HAP-1 (cell line): ENCODE data around the gene DPAGT1.
"Not testable (repeated sequence)": the region's sequence is repeated elsewhere in the genome, so short reads cannot be mapped to it uniquely, and the experiment has no call there.

Source experiments
- DNase-seq, 2 experiments: peaks; one replicate each; pipeline ENCODE4 v3.0.0-alpha.2; 2016 to 2020; ENCODE audit warnings: low spot score in 2 of 2
- H3K27me3 ChIP-seq: fragments of 250-450 bp; sonication (Bioruptor Pico); 2 replicates; pipeline ENCODE4 v1.5.1; 2020; ENCODE audit warnings: low read depth, mild to moderate bottlenecking, moderate library complexity
- H3K36me3 ChIP-seq: fragments of 250-450 bp; sonication (Bioruptor Pico); replicated peaks from 2 replicates; pipeline ENCODE4 v1.5.1; 2020; ENCODE audit warnings: mild to moderate bottlenecking
- H3K4me1 ChIP-seq: fragments of 250-450 bp; sonication (Bioruptor Pico); 2 replicates; pipeline ENCODE4 v1.5.1; 2020; ENCODE audit warnings: mild to moderate bottlenecking
- H3K4me3 ChIP-seq: fragments of 250-450 bp; sonication (Bioruptor Pico); 2 replicates; pipeline ENCODE4 v1.5.1; 2020; ENCODE audit warnings: mild to moderate bottlenecking, moderate library complexity
- H3K9me3 ChIP-seq: fragments of 250-450 bp; sonication (Bioruptor Pico); 2 replicates; pipeline ENCODE4 v1.5.1; 2020; ENCODE audit warnings: mild to moderate bottlenecking, moderate library complexity
- in situ Hi-C: fragments of 300-500 bp; cut with MboI; formaldehyde crosslinking; loops from 3 replicates; pipeline ENCODE4 v1.14.3; 2020; ENCODE audit warnings: low sequenced_read_pairs, inconsistent platforms, mixed read lengths

The DPAGT1 gene

DNA sequence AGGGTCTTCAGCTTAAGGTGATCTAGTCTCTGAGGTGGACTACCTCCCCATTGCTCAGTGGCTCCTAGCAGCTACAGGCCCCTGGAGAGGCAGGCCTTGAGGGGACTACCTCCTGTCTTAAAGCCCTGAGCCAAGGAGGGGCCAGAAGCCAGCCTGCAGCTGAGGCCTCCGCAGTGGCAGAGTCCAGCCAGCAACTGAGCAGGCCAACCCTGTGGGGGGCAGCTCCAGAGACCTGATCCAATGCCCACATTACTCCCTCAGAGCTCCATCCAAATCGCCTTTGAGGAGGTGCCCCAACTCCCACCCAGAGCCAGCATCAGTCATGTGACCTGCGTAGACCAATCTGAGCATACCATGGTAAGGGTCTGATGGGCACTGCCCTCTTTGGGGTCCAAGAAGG lies 8.2 kb upstream of the DPAGT1 start:
- Histone ChIP-seq H3K4me1 (peaks cover 16% of the 10 kb centered on the region), H3K36me3 (peaks cover 20% of the 10 kb centered on the region), H3K27me3 (no peaks in the 10 kb centered on the region), H3K9me3 (no peaks in the 10 kb centered on the region), H3K4me3 (no peak overlapping the region)
- DNase-seq, result no peak
- in situ Hi-C loops, result loop anchor here (5.0 kb wide), 1 partner anchor 52 kb away; no protein-coding TSS in a partner anchor

DNA sequence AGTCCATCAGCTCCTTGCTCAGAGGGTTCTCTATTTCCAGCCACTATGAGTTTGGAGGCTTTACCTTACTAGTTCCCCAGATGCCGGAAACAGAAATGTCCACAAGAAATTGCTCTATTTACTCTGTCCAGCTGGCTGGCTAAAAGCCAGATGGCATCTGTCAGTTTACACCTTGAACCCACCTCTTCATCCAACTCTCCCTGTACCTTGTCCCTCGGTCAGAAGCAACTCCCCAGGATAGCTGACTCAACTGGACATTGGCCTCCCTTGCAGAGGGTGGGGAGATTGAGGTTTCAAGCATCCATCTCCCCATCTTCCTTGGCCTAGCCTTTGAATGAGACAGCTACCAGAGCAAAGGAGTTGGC lies 7.2 kb upstream of the DPAGT1 start:
- no peaks in the 10 kb centered on the region for H3K9me3 ChIP-seq
- in situ Hi-C loops, result no loop called here
- H3K4me1 ChIP-seq, result peaks cover 16% of the 10 kb centered on the region
- peaks cover 14% of the 10 kb centered on the region for H3K36me3 ChIP-seq
- DNase-seq, result no peak
- H3K4me3 ChIP-seq, result no peak overlapping the region; the same call in 1 of the 2 replicates
- H3K27me3 ChIP-seq, result no peaks in the 10 kb centered on the region

DNA sequence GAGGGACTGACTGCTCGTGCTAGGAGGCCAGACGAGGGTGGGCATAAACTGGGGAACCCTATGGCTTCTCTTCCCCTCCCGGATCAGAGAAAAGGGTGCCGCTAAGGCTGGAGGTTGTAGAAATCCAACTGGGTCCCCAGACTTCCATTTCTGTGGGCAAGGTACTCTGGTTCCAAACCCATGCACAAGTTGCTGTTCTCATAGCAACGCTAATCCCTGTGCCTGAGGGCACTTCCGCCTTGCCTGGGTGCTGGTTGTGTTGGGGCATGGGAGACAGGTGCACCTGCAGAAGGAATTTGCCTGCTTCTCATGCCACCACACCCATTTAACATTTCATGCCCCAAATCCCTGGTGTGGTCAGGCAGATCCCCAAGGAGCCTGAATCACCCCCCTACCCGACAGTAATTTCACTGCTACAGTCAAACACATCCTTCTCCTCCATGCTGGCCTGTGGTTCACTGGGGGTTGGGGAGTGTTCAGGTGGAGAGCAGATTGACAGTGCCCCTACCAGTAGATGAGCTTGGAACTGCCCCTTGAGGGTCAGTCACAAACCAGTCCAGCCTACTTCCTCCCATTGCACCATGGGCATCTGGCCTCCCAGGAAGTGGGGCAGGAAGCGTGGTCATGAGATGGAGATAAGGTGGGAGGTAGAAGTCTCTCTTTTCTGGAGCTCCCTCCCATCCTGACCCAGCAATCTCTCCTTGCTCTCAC lies 6.6 kb upstream of the DPAGT1 start:
- no peaks in the 10 kb centered on the region for H3K27me3 ChIP-seq
- peaks cover 16% of the 10 kb centered on the region for H3K4me1 ChIP-seq
- DNase-seq, result peak; percentile 65 to 84
- in situ Hi-C loops, result no loop called here
- peak overlapping the region; percentile 73 for H3K4me3 ChIP-seq
- H3K36me3 ChIP-seq, result peaks cover 14% of the 10 kb centered on the region
- H3K9me3 ChIP-seq, result no peaks in the 10 kb centered on the region

DNA sequence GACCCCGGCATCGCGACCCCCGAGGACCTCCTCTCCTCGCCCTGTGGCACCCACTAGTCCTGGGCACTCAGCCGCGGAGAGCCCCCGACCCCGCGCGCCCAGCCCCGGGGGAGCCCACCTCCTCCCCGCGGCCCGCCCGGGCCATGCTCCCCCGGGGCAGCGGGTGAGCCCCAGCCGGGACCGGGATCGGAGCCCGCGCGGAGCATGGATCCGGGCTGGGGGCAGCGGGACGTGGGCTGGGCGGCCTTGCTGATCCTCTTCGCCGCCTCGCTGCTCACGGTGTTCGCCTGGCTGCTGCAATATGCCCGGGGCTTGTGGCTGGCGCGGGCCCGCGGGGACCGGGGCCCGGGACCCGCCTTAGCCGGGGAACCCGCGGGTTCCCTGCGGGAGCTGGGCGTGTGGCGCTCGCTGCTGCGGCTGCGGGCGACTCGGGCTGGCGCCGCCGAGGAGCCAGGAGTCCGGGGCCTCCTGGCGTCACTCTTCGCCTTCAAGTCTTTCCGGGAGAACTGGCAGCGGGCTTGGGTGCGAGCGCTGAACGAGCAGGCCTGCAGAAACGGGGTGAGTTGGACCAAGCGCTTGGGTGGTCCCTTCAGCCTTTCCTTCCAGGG lies 6.0 kb upstream of the DPAGT1 start:
- H3K4me3 ChIP-seq, result peak overlapping the region; percentile 73
- in situ Hi-C loops, result no loop called here
- no peak for DNase-seq
- H3K27me3 ChIP-seq, result no peaks in the 10 kb centered on the region
- no peaks in the 10 kb centered on the region for H3K9me3 ChIP-seq
- peaks cover 12% of the 10 kb centered on the region for H3K36me3 ChIP-seq
- peaks cover 21% of the 10 kb centered on the region for H3K4me1 ChIP-seq

DNA sequence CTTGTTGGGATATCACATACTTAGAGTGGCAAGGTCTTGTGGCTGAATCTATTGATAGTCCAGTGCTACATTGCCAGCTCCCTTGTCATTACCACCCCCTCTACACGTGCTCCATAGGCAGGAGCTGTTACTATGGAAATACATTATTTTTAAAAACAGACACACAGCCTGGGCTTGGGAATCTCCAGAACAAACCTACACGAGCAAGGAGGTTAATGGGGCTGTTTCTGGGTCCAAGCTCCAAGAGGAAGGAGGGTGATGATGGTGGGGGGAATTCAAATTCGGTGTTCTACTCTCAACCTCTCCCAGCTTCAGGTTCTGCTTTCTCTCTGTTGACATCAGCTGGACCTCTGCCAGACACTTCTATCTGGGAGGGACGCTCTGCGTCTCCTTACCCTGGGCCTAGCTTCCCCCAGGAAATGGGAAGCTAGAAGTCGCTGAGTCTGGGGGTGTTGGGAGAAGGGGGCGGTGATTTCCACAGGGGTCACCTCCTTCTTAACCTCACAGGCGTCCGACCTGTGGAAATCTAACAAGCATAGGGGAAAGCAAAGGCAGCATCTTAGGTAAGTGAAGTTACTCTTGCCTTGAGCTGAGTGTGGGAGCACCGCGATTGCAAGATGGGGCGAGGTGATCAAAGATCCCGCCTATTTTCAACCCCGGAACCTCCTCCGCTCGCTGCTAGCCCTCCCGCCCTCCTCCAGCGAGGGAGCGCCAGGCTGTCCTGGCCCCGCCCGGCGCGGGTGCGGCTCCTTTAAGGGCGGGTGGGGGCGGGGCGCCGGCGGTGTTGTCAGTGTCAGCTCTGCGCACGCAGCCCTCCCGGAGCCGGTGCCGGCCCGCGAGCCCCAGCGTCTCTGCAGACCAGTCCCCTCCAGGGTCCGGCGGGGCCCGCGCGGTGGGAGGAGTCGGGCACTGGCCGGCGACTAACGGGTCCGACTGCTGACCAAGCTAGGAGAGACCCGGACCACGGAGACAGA lies 5.2 kb upstream of the DPAGT1 start, which contains the start of gene C2CD2L:
Gene C2CD2L, plus strand, starts transcription at position 781 of the 974 bp plus-strand sequence. CDS start 398 bp downstream, outside the sequence.
- H3K4me3 ChIP-seq, result peak within 1 kb of the TSS; percentile 73
- DNase-seq, result peak; percentile 91 to 92
- H3K27me3 ChIP-seq, result no peaks in the 10 kb centered on the region
- peaks cover 21% of the 10 kb centered on the region for H3K4me1 ChIP-seq
- in situ Hi-C loops, result no loop called here
- H3K9me3 ChIP-seq, result no peaks in the 10 kb centered on the region
- peaks cover 8% of the 10 kb centered on the region for H3K36me3 ChIP-seq

DNA sequence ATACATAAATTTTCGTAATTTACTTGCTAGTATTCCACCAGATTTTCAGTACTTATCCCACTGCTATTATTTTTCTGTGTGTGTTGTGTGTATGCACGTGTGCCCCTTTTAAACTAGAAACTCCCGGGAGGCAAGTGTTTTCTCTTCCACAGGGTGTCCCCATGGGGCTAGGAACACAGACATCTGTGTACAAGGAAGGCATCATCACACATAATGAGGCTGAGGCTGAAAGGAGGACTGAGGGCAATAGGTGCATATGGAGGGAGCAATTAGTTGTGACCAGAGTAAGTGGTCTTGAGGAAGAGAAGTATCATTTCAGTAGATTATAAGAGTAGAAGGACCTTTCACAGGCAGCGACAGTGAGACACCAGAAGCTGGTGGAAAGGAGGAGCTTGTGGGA lies 2.1 kb upstream of the DPAGT1 start:
- no peak for DNase-seq
- H3K36me3 ChIP-seq, result peaks cover 3% of the 10 kb centered on the region
- H3K27me3 ChIP-seq, result no peaks in the 10 kb centered on the region
- no peaks in the 10 kb centered on the region for H3K9me3 ChIP-seq
- in situ Hi-C loops, result loop anchor here (5.0 kb wide), 1 partner anchor 94 kb away; no protein-coding TSS in a partner anchor
- H3K4me1 ChIP-seq, result peaks cover 29% of the 10 kb centered on the region
- no peak overlapping the region for H3K4me3 ChIP-seq

DNA sequence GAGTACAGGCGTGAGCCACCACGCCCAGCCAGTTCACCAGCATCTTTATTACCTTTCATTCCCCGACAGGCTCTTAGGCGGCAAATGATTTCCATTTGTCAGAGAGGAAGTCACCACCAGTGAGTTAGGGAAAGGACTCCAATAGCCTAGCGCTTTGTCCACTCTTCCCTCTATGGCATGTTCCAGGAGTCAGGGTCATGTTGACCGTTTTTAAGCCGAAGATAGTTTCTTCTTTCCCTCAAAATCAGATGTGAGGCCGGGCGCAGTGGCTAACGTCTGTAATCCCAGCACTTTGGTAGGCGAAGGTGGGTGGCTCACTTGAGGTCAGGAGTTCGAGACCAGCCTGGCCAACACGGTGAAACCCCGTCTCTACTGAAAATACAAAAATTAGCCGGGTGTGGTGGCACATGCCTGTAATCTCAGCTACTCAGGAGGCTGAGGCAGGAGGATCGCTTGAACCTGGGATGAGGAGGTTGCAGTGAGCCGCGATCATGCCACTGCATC lies 1.6 kb upstream of the DPAGT1 start:
- not testable (repeated sequence) for H3K9me3 ChIP-seq, DNase-seq, H3K36me3 ChIP-seq, H3K27me3 ChIP-seq
- in situ Hi-C loops, result loop anchor here (5.0 kb wide), 1 partner anchor 94 kb away; no protein-coding TSS in a partner anchor
- peaks cover 24% of the 10 kb centered on the region for H3K4me1 ChIP-seq
- peak overlapping the region; percentile 71 for H3K4me3 ChIP-seq

DNA sequence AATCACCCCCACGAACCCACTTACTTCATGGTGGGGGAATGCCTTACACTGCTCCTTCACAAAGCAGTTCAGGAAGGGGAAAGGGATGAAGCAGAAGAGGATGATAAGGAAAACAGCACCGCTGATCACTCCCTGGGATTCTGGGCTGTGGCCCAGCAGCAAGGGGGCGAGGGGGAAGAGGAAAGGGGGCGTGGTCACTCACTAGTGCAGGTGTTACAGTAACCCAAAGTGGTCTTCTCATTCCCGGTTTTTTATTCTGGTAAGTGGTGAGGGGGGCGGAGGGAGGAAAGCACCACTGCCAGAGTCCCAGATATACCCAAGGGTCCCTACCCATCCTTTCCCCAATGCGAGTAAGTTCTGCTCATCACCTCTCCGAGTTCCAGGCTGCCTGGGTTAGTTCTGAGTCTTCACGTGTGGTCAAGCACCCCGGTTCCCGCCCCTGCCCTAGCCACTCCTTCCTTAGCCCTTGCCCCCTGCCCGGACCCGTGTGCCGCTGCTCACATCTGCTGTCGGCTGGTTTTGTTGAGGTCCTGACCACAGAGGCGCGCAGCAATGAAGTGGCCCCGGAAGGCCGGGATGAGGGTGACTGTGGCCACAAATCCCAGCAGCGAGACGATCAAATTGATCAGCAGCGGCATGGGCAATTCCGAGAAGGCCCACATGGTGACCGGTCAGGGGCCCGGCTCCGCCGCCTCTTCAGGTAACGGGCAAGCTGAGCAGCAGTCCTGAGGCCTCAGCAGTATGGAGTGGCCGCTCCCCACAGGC lies 477 bp downstream of the DPAGT1 start:
- peak in 1 of 2 experiments; percentile 60 for DNase-seq
- Histone ChIP-seq H3K4me1 (peaks cover 15% of the 10 kb centered on the region), H3K27me3 (no peaks in the 10 kb centered on the region), H3K9me3 (no peaks in the 10 kb centered on the region), H3K36me3 (peaks cover 29% of the 10 kb centered on the region), H3K4me3 (peak overlapping the region; percentile 71)
- in situ Hi-C loops, result loop anchor here (5.0 kb wide), 1 partner anchor 96 kb away; no protein-coding TSS in a partner anchor

DNA sequence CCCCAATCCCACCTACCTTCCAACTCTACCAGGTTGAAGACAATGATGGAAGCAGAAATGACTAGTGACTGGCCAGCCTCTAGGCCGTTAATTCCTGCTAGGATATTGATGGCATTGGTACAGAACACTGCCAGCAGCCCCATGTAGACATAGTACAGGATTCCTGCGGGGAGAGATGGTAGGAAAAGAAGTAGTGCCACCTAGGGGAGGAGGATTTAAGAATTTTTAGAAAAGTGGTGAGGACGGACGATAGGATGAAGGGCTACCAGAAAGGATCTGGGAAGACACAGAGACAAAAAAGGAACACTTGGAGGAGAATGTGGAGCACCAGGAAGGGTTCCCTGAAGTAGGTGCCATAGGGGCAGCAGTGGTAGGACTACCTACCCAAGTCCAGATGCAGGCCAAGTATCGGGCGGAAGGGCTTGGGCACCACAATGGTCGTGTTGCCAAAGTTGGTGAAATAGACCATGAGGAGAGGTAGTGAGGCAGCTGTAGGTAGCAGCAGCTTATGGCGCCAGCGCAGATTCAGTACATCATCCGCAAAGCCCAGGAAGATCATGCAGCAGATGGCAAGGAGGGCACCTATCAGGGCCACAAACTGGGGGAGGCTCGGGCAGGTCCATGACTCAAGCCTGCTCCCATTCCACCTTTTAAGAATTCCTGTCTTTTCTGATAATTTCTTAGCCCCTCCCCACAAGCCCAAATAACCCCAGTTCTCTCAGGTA lies 1.2 kb downstream of the DPAGT1 start:
- peak; percentile 54 to 60 for DNase-seq
- peak overlapping the region; percentile 71 for H3K4me3 ChIP-seq
- peaks cover 20% of the 10 kb centered on the region for H3K4me1 ChIP-seq
- H3K27me3 ChIP-seq, result no peaks in the 10 kb centered on the region
- in situ Hi-C loops, result loop anchor here (5.0 kb wide), 1 partner anchor 97 kb away; no protein-coding TSS in a partner anchor
- H3K36me3 ChIP-seq, result peaks cover 30% of the 10 kb centered on the region
- no peaks in the 10 kb centered on the region for H3K9me3 ChIP-seq

DNA sequence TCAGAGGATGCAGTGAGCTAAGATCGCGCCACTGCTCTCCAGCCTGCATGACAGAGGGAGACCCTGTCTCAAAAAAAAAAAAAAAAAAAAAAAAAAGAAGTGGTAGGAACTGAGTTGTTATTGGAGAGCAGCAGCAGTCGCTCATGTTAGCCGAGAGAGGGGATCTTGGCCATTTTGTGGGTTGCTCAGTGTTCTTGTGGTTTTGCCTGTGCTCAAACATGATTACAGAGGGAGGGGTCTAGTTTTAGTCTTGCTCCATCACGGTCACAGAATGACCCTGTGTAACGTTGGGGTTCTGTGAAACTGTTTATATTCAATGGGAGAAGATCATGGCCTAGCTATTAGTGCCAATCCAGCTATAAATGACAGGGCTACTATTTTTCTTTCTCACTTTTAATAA lies 1.9 kb downstream of the DPAGT1 start:
- Histone ChIP-seq H3K4me3 (no peak overlapping the region), H3K27me3 (no peaks in the 10 kb centered on the region), H3K36me3 (peaks cover 34% of the 10 kb centered on the region), H3K9me3 (no peaks in the 10 kb centered on the region), H3K4me1 (peaks cover 20% of the 10 kb centered on the region)
- no peak for DNase-seq
- in situ Hi-C loops, result loop anchor here (5.0 kb wide), 2 partner anchors 67 to 98 kb away; partner anchors contain the start of gene SLC37A4

DNA sequence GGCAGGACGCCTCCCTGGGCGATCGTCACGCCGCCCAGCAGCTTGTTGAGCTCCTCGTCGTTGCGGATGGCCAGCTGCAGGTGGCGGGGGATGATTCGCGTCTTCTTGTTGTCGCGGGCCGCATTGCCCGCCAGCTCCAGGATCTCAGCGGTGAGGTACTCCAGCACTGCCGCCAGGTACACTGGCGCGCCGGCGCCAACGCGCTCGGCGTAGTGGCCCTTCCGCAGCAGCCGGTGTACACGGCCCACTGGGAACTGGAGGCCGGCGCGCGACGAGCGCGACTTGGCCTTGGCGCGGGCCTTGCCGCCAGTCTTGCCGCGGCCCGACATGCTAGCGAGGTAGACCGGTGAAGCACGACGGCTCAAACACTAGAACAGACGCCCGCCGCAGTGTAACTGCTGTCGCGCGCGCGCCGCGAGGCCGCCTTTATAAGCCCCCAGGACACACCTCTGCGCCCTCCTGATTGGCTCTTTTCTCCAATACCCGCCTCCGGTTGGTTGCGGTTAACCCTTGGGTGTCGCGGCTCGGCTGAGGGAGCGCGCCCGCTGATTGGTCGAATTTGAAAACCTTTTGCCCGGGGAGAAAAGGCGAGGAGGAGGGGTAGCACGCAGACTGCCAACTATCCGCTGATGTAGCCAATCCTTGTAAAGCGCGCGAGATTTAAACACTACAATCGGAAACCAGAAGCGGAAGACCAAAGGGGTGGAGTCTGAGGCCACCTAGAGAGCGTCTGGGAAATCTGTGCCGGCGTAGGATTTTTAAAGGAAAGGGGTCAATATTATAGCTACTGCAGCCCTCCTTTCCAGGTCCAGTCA lies 6.4 kb downstream of the DPAGT1 start:
- in situ Hi-C loops, result loop anchor here (5.0 kb wide), 1 partner anchor 63 kb away; the partner anchor contains the start of gene SLC37A4
- peaks cover 20% of the 10 kb centered on the region for H3K4me1 ChIP-seq

DNA sequence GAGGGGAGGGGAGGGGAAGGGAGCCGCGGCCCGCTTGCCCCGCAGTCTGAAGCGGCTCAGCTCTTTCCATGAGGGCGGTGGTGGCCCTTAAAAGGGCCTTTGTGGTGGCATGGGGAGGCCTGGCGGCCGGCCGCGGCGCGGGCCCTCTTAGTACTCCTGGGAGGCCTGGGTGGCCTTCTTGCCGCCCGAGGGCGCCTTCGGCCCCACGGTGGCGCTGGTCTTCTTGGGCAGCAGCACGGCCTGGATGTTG lies 6.9 kb downstream of the DPAGT1 start:
- Histone ChIP-seq H3K9me3 (no peaks in the 10 kb centered on the region), H3K4me3 (peak overlapping the region; percentile 92), H3K36me3 (peaks cover 74% of the 10 kb centered on the region), H3K4me1 (peaks cover 15% of the 10 kb centered on the region), H3K27me3 (no peaks in the 10 kb centered on the region)
- in situ Hi-C loops, result loop anchor here (5.0 kb wide), 1 partner anchor 62 kb away; the partner anchor contains the start of gene SLC37A4
- peak in 1 of 2 experiments; percentile 68 for DNase-seq

More for the DNA sequence above, 6.4 kb downstream of the DPAGT1 start:
- peak; percentile 99 for DNase-seq
- Histone ChIP-seq H3K36me3 (peaks cover 74% of the 10 kb centered on the region), H3K27me3 (no peaks in the 10 kb centered on the region), H3K4me3 (peak overlapping the region; percentile 92), H3K9me3 (no peaks in the 10 kb centered on the region)
